NCI-H1048 (cell line): ENCODE data around the gene PTPRN2.

Source experiments
- DNase-seq: peaks from one replicate; lab custom pipeline; 2025; lab: John Stamatoyannopoulos, UW

PTPRN2 gene

DNA sequence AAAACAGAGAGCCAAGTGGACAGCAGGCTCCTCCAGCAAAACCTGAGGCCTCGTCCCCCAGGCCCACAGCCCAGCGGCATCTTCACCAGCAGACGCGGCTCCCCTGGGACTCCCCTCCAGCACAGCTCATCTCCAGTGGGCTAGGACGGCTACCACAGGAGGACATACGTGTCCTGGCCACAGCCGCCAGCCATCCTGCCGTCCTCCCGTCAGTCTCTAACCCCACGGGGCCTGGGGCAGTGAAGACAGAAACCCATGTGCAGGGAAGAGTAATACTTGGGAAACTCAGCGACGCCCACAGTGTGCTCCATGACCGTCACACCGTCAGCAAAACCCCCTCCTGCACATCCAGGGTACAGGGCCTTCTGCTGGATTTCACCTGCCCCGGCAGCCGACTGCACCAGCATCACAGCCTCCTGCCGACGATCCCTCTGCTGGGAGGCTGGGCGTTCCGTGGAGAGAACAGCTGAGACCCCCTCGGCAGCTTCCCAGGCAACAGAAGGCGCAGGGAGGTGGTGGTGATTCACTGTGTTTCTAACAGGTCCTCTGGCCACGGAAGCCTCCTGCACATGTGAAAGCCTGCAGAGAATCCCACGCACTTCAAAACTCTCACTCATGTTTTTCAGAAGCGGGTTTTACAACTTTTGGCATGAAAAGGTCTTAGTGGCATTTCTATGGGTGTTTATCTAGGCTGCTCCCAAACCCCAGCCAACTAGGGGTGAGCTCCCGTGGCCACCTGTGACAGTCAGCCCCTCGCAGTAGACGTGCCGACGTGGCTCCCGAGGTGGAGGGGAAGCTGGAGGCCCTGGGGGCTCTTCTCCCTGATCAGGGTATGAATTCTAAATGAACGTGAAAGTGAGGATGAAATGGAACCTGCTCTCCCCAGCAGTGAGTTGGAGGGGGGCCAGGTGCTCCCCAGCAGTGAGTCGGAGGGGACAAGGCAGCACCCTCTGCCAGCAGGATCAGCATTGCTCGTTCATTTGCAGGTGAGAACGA lies 513.5 kb downstream of the PTPRN2 start:
- DNase-seq = no peak

DNA sequence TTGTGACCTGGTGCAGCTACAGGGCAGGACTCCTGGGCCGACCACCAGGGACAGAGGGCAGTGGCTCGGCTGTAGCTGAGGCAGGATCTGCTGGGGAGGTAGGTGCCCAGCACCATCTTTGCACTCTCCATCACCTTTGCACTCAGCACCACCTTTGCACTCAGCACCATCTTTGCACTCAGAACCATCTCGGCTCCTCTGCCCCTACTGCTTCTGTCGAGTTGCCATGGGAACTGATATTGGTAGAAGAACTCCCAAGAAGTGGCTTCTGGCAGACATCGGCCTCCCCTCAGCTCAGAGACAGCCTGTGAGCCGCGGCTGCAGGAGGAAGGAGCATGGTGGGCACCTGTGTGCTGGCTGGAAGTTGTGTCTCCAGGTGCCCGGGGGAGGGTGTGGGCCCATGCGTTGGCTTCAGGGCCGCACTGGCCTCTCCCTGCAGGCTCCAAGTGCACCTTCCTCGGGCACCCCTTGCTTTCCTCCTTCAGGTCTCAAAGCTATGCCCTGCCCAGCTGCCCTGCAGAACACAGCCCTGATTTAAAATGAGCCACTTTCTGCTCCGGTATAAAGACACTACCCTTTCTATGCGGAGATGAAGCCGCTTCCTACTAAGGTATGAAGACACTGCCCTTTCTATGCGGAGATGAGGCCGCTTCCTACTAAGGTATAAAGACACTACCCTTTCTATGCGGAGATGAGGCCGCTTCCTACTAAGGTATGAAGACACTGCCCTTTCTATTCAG lies 514.5 kb downstream of the PTPRN2 start:
- DNase-seq = no peak

DNA sequence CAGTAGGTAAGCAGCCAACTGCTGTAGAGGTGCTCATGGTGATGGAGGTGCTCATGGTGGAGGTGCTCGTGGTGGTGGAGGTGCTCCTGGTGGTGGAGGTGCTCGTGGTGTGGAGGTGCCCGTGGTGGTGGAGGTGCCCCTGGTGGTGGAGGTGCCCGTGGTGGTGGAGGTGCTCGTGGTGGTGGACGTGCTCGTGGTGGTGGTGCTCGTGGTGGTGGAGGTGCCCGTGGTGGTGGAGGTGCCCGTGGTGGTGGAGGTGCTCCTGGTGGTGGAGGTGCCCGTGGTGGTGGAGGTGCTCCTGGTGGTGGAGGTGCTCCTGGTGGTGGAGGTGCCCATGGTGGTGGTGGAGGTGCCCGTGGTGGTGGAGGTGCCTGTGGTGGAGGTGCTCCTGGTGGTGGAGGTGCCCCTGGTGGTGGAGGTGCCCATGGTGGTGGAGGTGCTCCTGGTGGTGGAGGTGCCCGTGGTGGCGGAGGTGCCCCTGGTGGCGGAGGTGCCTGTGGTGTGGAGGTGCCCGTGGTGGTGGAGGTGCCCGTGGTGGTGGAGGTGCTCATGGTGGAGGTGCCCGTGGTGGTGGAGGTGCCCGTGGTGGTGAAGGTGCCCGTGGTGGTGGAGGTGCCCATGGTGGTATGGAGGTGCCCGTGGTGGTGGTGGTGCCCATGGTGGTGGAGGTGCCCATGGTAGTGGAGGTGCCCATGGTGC lies 517.3 kb downstream of the PTPRN2 start:
- no peak for DNase-seq

DNA sequence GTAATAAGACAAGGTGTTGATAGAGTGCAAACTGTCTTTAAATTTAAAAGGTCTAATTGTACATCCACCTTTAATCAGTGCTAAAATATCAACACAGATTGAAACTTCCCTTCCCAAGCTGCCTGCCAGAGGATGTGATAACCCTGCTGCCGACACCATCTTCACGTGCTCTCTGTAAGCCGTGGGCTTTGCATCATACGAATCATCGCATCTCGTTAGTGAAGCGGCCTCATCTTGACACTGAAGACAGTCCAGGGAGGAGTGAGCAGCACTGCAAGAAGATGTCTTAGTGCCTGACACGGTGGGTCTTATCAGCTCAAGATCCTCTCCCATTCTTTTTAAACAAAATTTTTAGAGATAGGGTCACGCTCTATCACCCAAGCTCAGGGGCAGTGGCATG lies 518.8 kb downstream of the PTPRN2 start:
- DNase-seq = no peak

DNA sequence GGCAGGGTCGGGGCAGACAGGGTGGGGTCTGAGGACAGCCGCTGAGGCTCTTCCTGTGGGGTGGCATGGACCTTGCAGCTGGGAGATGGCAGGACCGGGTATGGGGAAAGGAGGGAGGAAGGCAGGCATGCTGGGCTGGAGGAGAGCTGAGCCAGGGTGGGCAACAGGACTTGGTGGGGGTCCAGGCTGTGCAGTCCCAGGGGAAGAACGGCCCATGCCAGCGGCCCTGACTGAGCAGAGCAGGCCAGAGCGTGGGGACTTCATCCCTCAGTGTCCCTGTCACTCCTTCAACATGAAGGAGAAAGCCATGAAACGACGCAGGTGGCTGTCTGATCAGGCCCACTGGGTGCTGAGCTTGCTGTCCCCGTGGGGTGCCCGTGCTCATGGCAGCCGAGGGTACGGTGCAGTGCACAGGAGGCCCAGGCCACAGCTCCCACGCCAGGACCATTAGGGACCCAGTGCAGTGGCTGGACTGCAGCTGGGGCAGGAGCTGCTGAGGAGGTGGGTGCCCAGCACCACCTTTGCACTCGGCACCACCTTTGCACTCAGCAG lies 519.6 kb downstream of the PTPRN2 start:
- DNase-seq = no peak

DNA sequence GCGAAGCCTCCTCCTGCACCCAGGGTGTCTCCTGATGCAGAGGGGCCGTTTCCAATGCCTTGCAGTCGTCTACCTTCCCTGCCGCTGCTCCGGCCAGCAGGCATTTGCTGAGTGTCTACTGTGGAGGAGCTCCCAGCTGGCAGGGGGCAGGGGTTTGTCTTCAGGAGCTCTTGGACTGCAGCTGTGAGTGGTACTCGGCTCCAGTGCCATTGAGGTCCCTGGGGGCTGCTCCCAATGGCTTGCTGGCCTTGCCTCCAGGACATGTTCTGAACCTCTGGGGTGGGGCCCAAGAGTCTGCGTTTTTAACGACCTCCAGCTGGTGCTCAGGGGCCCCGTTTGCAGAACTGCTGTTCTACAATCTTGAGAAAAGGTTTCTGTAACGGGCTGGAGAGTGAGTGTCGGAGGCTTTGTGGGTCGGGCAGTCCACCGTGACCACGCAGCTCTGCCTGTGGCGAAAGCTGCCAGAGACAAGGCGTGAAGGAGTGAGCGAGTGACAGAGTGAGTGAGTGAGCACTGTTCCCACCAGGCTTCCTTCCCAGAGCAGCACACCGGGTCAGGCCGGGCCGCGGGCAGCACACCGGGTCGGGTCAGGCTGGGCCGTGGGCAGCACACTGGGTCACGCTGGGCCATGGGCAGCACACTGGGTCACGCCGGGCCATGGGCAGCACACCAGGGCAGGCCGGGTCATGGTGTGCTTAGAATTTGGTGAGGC lies 520.2 kb downstream of the PTPRN2 start:
- no peak for DNase-seq

DNA sequence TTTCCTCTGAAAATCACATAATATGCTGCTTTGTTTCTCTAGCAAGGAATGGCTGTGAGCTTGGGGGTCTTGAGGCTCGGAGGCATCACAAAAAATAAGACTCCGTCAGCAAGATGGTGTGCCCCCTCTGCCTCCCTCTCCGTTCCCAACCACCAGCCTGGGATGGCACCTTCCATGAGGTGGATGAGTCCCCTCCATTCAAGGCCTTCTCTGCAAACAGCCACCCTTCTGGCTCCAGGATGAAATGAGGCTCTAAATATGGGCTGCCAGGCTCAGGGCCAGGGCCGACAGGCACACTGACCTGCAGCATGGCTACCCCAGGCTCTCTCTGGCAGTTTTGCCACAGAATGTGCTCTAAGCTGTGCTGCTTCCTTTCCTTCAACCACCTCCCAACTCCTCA lies 521.5 kb downstream of the PTPRN2 start:
- DNase-seq = no peak

DNA sequence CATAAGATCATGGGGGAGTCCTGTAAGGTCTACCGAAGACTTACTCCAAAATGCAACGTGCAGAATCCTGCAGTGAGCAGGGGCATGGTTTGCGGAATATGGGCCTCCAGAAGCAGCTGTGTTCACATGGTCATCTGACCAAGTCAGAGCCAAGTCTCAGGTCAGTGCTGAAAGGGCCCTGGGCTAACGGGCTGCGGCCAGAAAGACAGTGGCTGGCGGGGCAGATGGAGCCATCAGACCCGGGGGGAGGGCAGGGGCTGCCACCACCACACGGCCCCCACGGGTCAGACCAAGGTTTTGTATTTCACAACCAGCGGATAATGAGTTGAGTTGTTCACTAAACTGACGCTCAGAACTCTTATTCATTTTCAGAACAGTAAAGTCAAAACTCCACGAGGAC lies 522.3 kb downstream of the PTPRN2 start:
- no peak for DNase-seq

DNA sequence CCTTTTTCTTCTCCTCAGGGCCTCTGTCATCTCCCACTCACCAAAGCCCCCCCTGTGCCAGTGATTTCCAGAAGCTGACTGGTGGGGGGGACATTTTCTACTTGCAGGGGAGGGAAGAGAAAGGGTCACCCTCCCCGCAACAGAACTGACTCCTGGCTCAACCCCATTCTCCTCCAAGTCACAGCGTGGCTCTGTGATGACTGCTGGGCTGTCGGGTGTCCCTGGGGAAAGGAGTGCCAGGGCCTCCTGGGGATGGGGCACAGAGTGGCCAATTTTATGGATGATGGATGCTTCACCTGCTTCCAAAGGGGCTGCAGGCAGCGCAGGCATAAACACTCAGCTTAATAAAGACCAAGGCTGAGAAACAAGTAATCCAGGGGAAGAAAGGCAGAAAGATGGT lies 523.0 kb downstream of the PTPRN2 start:
- DNase-seq = no peak

DNA sequence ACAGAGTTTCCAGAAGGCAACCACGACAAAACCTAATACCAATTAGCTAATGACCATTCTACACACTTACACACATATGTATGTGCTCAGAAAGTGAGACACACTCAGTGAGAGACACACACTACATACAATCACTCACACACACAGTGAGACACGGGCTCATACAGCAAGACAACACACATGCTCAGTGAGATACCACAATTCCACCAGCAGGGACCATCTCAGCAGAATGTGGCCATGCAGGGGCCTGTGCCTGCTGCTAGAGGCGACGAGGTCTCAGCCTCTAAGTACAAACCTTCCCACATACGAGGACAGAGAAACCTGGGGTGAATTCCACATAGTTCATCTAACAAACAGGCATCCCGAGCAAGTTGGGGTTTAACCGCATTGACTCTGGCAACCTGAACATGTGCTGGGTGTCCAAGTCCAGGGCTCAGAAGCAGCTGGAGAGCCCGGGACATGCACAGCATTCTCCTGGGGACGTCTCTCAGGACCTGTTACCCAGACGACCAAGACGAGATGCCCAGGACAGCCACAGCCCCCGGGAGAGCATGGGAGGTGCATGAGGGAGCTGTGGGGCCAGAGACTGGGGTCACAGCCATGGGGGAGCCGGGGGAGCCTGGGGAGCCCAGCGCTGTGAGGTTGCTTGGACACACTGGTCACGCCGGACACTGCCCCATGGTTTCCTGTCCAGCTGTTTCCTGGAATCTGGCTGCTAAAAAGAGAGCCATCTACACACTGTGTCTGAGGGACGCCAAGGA lies 523.6 kb downstream of the PTPRN2 start:
- no peak for DNase-seq

DNA sequence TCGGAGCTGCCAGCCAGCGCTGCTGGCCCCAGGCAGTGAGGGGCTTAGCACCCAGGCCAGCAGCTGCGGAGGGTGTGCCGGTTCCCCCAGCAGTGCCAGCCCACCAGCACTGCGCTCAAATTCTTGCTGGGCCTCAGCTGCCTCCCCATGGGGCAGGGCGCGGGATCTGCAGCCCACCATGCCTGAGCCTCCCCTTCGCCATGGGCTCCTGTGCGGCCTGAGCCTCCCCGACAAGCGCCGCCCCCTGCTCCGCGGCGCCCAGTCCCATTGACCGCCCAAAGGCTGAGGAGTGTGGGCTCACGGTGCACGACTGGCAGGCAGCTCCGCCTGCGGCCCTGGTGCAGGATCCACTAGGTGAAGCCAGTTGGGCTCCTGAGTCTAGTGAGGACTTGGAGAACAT lies 525.0 kb downstream of the PTPRN2 start:
- no peak for DNase-seq

DNA sequence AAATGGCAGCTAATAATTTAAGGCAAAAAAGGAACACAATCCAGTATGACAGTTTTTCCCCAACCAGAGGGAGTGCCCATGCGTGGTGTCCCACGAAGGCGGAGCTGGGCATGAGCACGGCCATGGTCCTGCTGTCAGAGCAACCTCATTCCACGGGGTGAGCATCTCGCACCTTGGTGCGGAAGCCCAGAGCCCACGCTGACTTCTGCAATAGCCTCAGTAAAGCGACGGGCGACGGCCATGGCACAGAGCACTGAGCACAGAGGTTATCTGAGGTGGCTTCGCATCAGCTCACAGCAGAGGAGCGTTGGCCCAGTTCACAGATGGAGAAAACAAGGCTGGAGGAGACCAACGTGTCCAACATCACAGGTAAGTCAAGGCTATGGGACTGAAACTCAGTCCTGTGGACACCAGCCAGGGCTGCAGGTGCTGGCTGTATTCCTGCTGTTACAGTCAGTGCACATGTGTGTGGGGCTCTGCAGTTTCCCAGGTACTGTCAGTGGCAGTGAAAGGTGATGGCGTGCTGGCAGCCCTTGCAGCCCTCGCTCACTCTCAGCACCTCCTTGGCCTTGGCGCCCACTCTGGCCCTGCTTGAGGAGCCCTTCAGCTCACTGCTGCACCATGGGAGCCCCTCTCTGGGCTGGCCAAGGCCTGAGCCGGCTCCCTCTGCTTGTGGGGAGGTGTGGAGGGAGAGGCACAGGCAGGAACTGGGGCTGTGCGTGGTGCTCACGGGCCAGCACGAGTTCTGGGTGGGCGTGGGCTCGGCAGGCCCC lies 525.6 kb downstream of the PTPRN2 start:
- no peak for DNase-seq

DNA sequence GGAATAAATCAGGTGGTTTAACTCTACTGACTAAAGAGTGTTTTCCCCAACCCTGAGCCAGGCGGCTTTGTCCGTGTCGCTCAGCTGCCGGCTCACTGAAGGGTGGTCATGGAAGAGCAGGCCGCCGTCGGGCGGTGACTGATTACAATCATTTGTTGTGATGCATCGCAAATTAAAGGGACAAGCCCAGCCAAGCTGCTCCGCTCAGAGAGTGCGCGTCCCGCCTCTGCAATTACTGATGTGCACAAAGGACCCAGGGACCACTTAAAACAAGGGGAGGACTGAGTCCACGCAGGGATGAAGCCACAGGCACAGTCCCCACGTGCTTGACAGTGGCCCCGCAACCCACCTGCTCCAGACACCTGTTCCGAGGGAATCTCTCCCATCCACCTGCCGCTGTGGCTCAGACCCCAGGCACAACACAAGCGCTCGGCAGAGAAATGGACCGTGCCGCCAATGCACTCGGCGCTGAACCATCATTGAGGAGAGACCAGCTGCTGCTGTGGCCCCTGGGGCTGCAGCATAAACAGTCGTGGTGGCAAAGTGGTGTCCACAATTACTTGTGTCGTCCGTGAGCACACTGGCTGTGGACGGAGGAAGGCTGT lies 526.5 kb downstream of the PTPRN2 start:
- DNase-seq = no peak

DNA sequence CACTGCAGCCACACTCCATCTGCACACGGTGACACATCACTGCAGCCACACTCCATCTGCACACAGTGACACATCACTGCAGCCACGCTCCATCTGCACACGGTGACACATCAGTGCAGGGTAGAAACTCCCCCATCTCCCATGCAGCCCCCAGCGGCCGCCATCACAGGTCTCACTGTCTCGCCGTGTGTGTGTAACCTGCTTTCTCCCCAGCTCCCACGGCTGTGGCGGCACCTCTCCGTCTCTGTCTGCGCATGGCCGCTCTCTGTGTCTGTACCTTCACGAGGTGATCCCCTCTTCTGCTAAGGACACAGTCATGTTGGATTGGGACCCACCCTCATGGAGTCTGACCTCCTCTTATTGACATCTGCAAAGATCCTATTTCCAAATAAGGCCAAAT lies 527.4 kb downstream of the PTPRN2 start:
- DNase-seq = no peak

DNA sequence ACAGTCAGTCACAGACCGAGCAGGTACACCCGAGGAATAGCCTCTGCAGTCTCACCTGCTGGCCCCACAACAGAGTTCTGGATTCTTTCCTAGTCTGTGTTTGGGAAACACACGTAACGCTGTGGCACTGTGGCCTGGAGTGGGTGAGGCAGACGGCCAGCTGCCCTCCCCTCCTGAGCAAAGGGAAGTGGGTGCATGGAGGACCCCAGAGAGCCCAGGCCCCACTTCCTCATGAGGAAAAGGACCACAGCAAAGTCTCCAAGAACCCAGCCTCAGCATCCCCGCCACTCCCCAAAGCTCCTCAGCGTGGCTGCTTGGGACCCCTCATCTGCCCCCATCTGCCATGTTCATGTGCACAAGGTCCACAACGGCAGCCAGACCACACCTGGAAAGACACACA lies 530.2 kb downstream of the PTPRN2 start:
- no peak for DNase-seq

DNA sequence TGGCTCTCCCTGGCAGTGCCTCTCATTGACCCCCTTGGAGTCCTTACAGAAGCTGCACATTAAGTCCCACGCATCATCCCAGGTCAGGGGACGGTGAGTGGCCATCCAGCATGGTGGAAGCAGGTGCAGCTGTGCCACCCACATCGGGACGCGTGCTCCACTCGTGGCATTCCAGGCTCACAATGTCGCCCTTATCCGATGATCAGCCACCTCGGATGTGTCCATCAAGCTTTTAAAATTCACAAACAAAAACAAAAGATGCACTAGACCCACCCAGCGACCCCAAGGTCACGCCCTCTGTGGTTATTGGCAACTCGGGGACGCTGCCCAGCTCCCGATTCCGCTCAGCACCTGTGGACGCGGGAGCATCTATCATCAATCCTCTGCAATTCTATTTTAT lies 530.9 kb downstream of the PTPRN2 start:
- no peak for DNase-seq

DNA sequence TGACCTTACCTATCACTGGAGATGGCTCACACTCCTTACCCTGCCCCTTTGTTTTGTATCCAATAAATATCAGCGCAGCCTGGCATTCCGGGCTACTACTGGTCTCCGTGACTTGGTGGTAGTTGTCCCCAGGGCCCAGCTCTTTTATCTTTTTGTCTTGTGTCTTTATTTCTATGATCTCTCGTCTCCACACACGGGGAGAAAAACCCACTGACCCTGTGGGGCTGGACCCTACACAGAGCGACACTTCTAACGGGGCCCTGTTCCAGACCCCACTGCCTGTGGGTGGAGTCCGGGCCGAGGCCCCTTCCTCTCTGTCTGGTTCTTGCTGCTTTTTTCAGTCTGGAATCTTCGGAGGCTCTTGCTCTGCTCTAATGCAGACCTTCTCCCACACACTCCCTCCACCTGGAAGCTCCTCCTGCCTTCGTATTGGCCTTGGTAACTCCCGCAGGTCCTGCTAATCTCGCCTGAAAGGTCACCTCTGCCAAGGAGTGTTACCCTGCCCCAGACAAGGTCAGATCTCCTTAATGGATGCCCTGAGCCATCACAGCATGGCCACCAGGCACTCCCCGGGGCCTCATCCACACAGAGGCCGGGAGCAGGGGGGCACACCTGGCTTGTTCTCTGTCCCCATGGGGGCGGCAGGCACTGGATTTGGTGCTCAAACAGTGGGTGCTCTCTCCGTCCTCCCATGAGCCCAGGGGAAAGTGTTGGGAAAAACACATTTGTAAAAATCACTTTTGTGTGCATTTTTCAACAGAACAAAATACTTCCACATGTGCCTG lies 531.7 kb downstream of the PTPRN2 start:
- DNase-seq = no peak

DNA sequence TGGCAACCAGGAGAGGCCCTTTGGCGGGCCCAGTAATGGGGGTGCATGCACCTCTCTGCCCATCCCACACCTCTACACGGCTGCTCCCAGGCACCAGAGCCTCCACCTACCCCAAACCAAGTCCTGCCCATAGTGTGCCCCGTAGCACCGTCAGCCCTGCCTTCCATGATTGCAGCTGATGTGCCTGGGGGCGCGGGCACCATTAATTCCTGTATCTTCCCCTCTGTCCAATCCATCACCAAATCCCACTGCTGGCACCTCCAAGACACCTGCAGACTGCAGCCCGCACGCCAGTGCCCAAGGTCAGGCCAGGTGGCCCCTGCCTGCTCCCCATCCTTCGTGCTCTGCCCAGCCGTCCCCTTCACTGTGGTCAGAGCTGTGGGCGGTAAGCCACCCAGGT lies 533.0 kb downstream of the PTPRN2 start:
- DNase-seq = no peak

DNA sequence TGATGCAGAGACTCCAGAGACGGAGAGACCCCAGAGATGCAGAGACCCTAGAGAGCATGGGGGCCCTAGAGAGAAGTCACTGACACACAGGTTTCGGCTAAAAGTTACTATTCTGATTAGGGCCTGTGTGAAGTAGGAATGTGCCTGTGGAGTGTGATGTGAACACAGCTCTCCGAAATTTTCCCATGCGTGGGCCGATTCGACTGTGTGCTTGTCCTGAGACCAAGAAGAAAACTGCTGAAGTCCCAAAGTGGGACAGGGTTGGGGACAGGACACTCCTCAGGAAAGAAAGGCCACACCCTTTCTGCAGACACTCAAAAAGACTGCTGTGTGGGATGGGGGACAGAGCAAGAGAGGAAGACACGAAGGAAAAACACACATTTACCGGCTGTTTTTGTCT lies 533.5 kb downstream of the PTPRN2 start:
- no peak for DNase-seq
